Retina (tissue), 1 donor: Measurements from ENCODE around the gene MPZ.
A peak's percentile ranks its signal among the peaks of the same experiment; 100 is the strongest.
"Not testable (repeated sequence)": the region's sequence is repeated elsewhere in the genome, so short reads cannot be mapped to it uniquely, and the experiment has no call there.

Experiments used
- DNase-seq: peaks from one replicate; pipeline ENCODE4 v3.0.0-alpha.2; 2016

Gene MPZ

GRCh38 chr1:161309868-161310267 is at the start of gene MPZ:
Gene MPZ, minus strand, starts transcription at chr1:161309968. Its CDS starts 63 bp downstream, at chr1:161309905.
- DNase-seq, result no peak

GRCh38 chr1:161359291-161359690 is 49.5 kb upstream of the MPZ start:
- no peak for DNase-seq

- no peak for DNase-seq
These were observed 47.3 kb upstream of the MPZ start for GRCh38 chr1:161357073-161357472.

- peak; percentile 12 for DNase-seq
These were observed 41.7 kb upstream of the MPZ start for GRCh38 chr1:161351482-161351881.

- no peak for DNase-seq
These were observed 40.9 kb upstream of the MPZ start for GRCh38 chr1:161350671-161351070.

- DNase-seq, result no peak
These were observed 33.1 kb upstream of the MPZ start for GRCh38 chr1:161342821-161343220.

- DNase-seq, result no peak
These were observed 32.4 kb upstream of the MPZ start for GRCh38 chr1:161342177-161342576.

GRCh38 chr1:161335796-161336195 is 26.0 kb upstream of the MPZ start:
- DNase-seq, result no peak

- DNase-seq, result no peak
These were observed 23.4 kb upstream of the MPZ start for GRCh38 chr1:161333166-161333565.

GRCh38 chr1:161330346-161330745 is 20.6 kb upstream of the MPZ start:
- DNase-seq, result no peak

- no peak for DNase-seq
These were observed 14.3 kb upstream of the MPZ start for GRCh38 chr1:161324020-161324419.

GRCh38 chr1:161315841-161316674 is 6.3 kb upstream of the MPZ start:
- DNase-seq, result not testable (repeated sequence)

- peak; percentile 96 for DNase-seq
These were observed 4.6 kb upstream of the MPZ start, which contains the start of gene SDHC for GRCh38 chr1:161314201-161314981. Gene SDHC, plus strand, starts transcription at chr1:161314381. Its CDS starts 25 bp downstream, at chr1:161314406.

GRCh38 chr1:161313554-161314200 is 3.9 kb upstream of the MPZ start:
- no peak for DNase-seq

GRCh38 chr1:161311595-161312181 is 1.9 kb upstream of the MPZ start:
- DNase-seq, result no peak

GRCh38 chr1:161307892-161308638 is 1.7 kb downstream of the MPZ start:
- DNase-seq, result no peak

- DNase-seq, result no peak
These were observed 2.5 kb downstream of the MPZ start for GRCh38 chr1:161307230-161307768.

GRCh38 chr1:161305867-161306519 is 3.8 kb downstream of the MPZ start:
- peak; percentile 82 for DNase-seq

- DNase-seq, result no peak
These were observed 4.6 kb downstream of the MPZ start for GRCh38 chr1:161304927-161305866.

GRCh38 chr1:161300478-161300877 is 9.3 kb downstream of the MPZ start:
- no peak for DNase-seq
